Smooth muscle cell of the umbilical artery (primary cell): ENCODE data around the gene DDO. TPM values are rescaled to one million over a fixed set of nuclear protein-coding genes. Genes with fewer than 3 reads are reported as not detected.

Source experiments
- total RNA-seq: library from RNA; depleted of rRNA; stranded (reverse); fragments of >200 nt; gene quantifications from 2 replicates; pipeline ENCODE4 v1.2.3, GENCODE V29; 2014

The DDO gene
- under 0.01 and 0.23 TPM in 2 replicates for total RNA-seq

GRCh38 chr6:110415086-110415916, at the start of gene DDO:
TSS of gene DDO (minus strand) at chr6:110415575. CDS start at chr6:110413462, 2,113 bp downstream.

GRCh38 chr6:110357664-110358552, 57.5 kb downstream of the DDO start, which contains the start of gene METTL24:
TSS of gene METTL24 (minus strand) at chr6:110358349. CDS start at chr6:110358272, 77 bp downstream.

Other genes starting within 250 kb of the DDO start
- gene WASF1, start 235.9 kb downstream of the DDO start, total RNA-seq, result 6.2 and 14.2 TPM in 2 replicates
- gene CDC40, start 235.1 kb downstream of the DDO start, total RNA-seq, result 19.6 and 26.8 TPM in 2 replicates
- gene METTL24, start 57.2 kb downstream of the DDO start, total RNA-seq, result not detected in 2 replicates
- not detected in 2 replicates for gene SLC22A16, start 61.0 kb upstream of the DDO start, total RNA-seq